IMR-90 (cell line): Measurements from ENCODE around the gene CD151. TPM values are rescaled to one million over a fixed set of nuclear protein-coding genes. Genes with fewer than 3 reads are reported as not detected.

ENCODE experiments used
- ATAC-seq: fragments of 200-7000 bp; cut with Tn5 transposase; 2 replicates; pipeline ENCODE4 v1.9.1; 2020; ENCODE audit warnings: low read depth, mild to moderate bottlenecking, moderate library complexity
- BruUV-seq: library from RNA; stranded (reverse); fragments of 400-500 nt; replicated peaks from 2 replicates; lab custom pipeline; 2021; lab: Mats Ljungman, UMichigan
- CTCF ChIA-PET: fragments of 300-600 bp; formaldehyde crosslinking; extraction: SDS; loops from one replicate; lab custom pipeline; 2021; ENCODE audit warnings: antibody characterized with exemption; lab: Yijun Ruan, JAX
- POLR2A ChIA-PET: fragments of 300-600 bp; sonication (Branson Sonifier 250); formaldehyde crosslinking; loops from one replicate; lab custom pipeline; 2022; ENCODE audit warnings: antibody characterized with exemption; ENCODE audit not compliant: unreplicated experiment; lab: Charles Lee
- DNase-seq: peaks from one replicate; pipeline ENCODE4 v3.0.0; 2013
- H2AFZ ChIP-seq: replicated peaks from 2 replicates; pipeline ENCODE3; 2013; ENCODE audit warnings: low read length, mild to moderate bottlenecking; ENCODE audit not compliant: poor library complexity
- H2AK5ac ChIP-seq: 2 replicates; pipeline ENCODE4 v1.6.1; 2013; ENCODE audit warnings: low read depth, low read length, inconsistent platforms
- H2AK9ac ChIP-seq: replicated peaks from 2 replicates; pipeline ENCODE3; 2013; ENCODE audit warnings: mild to moderate bottlenecking, low read depth, low read length, moderate library complexity; ENCODE audit not compliant: poor library complexity
- H2BK120ac ChIP-seq: 2 replicates; pipeline ENCODE4 v1.6.1; 2013; ENCODE audit warnings: low read depth, low read length, inconsistent platforms
- H2BK15ac ChIP-seq: 3 replicates; pipeline ENCODE4 v1.6.1; 2013; ENCODE audit warnings: low read depth, low read length, inconsistent platforms
- H2BK20ac ChIP-seq: 2 replicates; pipeline ENCODE4 v1.6.1; 2013; ENCODE audit warnings: low read depth, mild to moderate bottlenecking, inconsistent platforms, low read length, moderate library complexity
- H2BK5ac ChIP-seq: 2 replicates; pipeline ENCODE4 v1.6.1; 2013; ENCODE audit warnings: mild to moderate bottlenecking, low read depth, low read length, inconsistent platforms; ENCODE audit not compliant: poor library complexity, severe bottlenecking
- H3K14ac ChIP-seq: replicated peaks from 2 replicates; pipeline ENCODE4 v1.6.1; 2013; ENCODE audit warnings: low read depth, low read length, inconsistent platforms
- H3K18ac ChIP-seq: 2 replicates; pipeline ENCODE4 v1.6.1; 2013; ENCODE audit warnings: low read depth, low read length, control low read depth
- H3K23ac ChIP-seq: 2 replicates; pipeline ENCODE4 v1.6.1; 2013; ENCODE audit warnings: low read depth, low read length, inconsistent platforms
- H3K27ac ChIP-seq: 2 replicates; pipeline ENCODE4 v1.5.1; 2013; ENCODE audit warnings: mild to moderate bottlenecking, control low read depth, low read length; ENCODE audit not compliant: insufficient read depth
- H3K27me3 ChIP-seq: 2 replicates; pipeline ENCODE4 v1.6.1; 2013; ENCODE audit warnings: low read length; ENCODE audit not compliant: control insufficient read depth, insufficient read depth
- H3K36me3 ChIP-seq: 2 replicates; pipeline ENCODE4 v1.6.1; 2013; ENCODE audit warnings: low read length, mixed read lengths; ENCODE audit not compliant: control insufficient read depth, insufficient read depth
- H3K4ac ChIP-seq: 2 replicates; pipeline ENCODE4 v1.6.1; 2013; ENCODE audit warnings: low read depth, low read length, inconsistent platforms
- H3K4me1 ChIP-seq: 2 replicates; pipeline ENCODE4 v1.6.1; 2013; ENCODE audit warnings: low read length, mixed read lengths; ENCODE audit not compliant: control insufficient read depth, insufficient read depth
- H3K4me2 ChIP-seq: 2 replicates; pipeline ENCODE4 v1.6.1; 2013; ENCODE audit warnings: low read depth, mild to moderate bottlenecking, control low read depth, low read length, moderate library complexity
- H3K4me3 ChIP-seq: 2 replicates; pipeline ENCODE4 v1.5.1; 2013; ENCODE audit warnings: low read depth, mild to moderate bottlenecking, control low read depth, low read length, moderate library complexity; ENCODE audit not compliant: insufficient read depth
- H3K56ac ChIP-seq: 2 replicates; pipeline ENCODE4 v1.6.1; 2013; ENCODE audit warnings: low read length, inconsistent platforms; ENCODE audit not compliant: insufficient read depth; ENCODE audit errors: extremely low read depth
- H3K79me1 ChIP-seq, 2 experiments: 2 replicates each; pipeline ENCODE4 v1.6.1; 2013; ENCODE audit warnings: low read length in 2 of 2, inconsistent platforms in 1 of 2, low read depth in 1 of 2
- H3K9ac ChIP-seq: 2 replicates; pipeline ENCODE4 v1.6.1; 2013; ENCODE audit warnings: low read depth, low read length, control low read depth
- H3K9me1 ChIP-seq: 2 replicates; pipeline ENCODE4 v1.6.1; 2013; ENCODE audit warnings: low read length, inconsistent platforms; ENCODE audit not compliant: insufficient read depth
- H3K9me3 ChIP-seq: 2 replicates; pipeline ENCODE4 v1.6.1; 2013; ENCODE audit warnings: low read length; ENCODE audit not compliant: control insufficient read depth, insufficient read depth
- H4K20me1 ChIP-seq: 2 replicates; pipeline ENCODE4 v1.6.1; 2013; ENCODE audit warnings: low read length, inconsistent platforms; ENCODE audit not compliant: insufficient read depth
- H4K5ac ChIP-seq: 2 replicates; pipeline ENCODE4 v1.6.1; 2013; ENCODE audit warnings: mild to moderate bottlenecking, low read depth, low read length, control low read depth
- H4K8ac ChIP-seq, 2 experiments: 2 replicates each; pipeline ENCODE4 v1.6.1; 2013; ENCODE audit warnings: low read depth in 2 of 2, low read length in 2 of 2, control low read depth in 1 of 2, inconsistent platforms in 1 of 2
- H4K91ac ChIP-seq: 2 replicates; pipeline ENCODE4 v1.6.1; 2013; ENCODE audit warnings: low read depth, low read length, inconsistent platforms; ENCODE audit not compliant: insufficient read depth
- BHLHE40 ChIP-seq: fragments of 150-350 bp; IDR thresholded peaks from 2 replicates; pipeline ENCODE4 v1.6.1; 2016; ENCODE audit warnings: mild to moderate bottlenecking, low read depth, low read length
- CEBPB ChIP-seq: IDR thresholded peaks from 2 replicates; pipeline ENCODE4 v1.6.1; 2012; ENCODE audit warnings: low read depth, low read length, improper control_type of control experiment
- CHD1 ChIP-seq: IDR thresholded peaks from 2 replicates; pipeline ENCODE4 v1.6.1; 2012; ENCODE audit warnings: low read depth, low read length, improper control_type of control experiment
- CTCF ChIP-seq: conservative IDR thresholded peaks from 2 replicates; pipeline ENCODE4 v1.5.1; 2012; ENCODE audit warnings: mild to moderate bottlenecking, low read depth, low read length, improper control_type of control experiment
- ELK1 ChIP-seq: fragments of 150-350 bp; IDR thresholded peaks from 2 replicates; pipeline ENCODE4 v1.6.1; 2016; ENCODE audit warnings: low read depth, mild to moderate bottlenecking, low read length, moderate library complexity, borderline replicate concordance
- FOS ChIP-seq: fragments of 150-350 bp; IDR thresholded peaks from 2 replicates; pipeline ENCODE4 v1.6.1; 2016; ENCODE audit warnings: low read depth, low read length
- MAZ ChIP-seq: IDR thresholded peaks from 2 replicates; pipeline ENCODE4 v1.6.1; 2012; ENCODE audit warnings: low read depth, mild to moderate bottlenecking, low read length, improper control_type of control experiment, moderate library complexity, borderline replicate concordance
- MXI1 ChIP-seq: IDR thresholded peaks from 2 replicates; pipeline ENCODE4 v1.6.1; 2012; ENCODE audit warnings: low read depth, mild to moderate bottlenecking, low read length, moderate library complexity, borderline replicate concordance
- NFE2L2 ChIP-seq: fragments of 150-350 bp; IDR thresholded peaks from 2 replicates; pipeline ENCODE4 v1.6.1; 2016; ENCODE audit warnings: low read depth, mild to moderate bottlenecking, low read length
- POLR2A ChIP-seq: IDR thresholded peaks from 2 replicates; pipeline ENCODE4 v1.6.1; 2012; ENCODE audit warnings: mild to moderate bottlenecking, low read depth, low read length
- RAD21 ChIP-seq: IDR thresholded peaks from 2 replicates; pipeline ENCODE4 v1.6.1; 2012; ENCODE audit warnings: low read length, improper control_type of control experiment
- RCOR1 ChIP-seq: IDR thresholded peaks from 2 replicates; pipeline ENCODE4 v1.6.1; 2012; ENCODE audit warnings: mild to moderate bottlenecking, low read length, improper control_type of control experiment; ENCODE audit not compliant: insufficient replicate concordance
- RFX5 ChIP-seq: IDR thresholded peaks from 2 replicates; pipeline ENCODE4 v1.8.0; 2012; ENCODE audit warnings: low read depth, mild to moderate bottlenecking, low read length, moderate library complexity
- SMC3 ChIP-seq: fragments of 150-350 bp; IDR thresholded peaks from 2 replicates; pipeline ENCODE4 v1.6.1; 2016; ENCODE audit warnings: low read depth, mild to moderate bottlenecking, antibody characterized with exemption, low read length, moderate library complexity
- USF2 ChIP-seq: fragments of 150-350 bp; IDR thresholded peaks from 2 replicates; pipeline ENCODE4 v1.6.1; 2017; ENCODE audit warnings: mild to moderate bottlenecking, antibody characterized with exemption, low read length, low read depth
- WGBS, 2 experiments: methylation state at CpG; one replicate each; pipeline versions ENCODE4 v1.1.5 to v1.1.7; 2013; ENCODE audit warnings: missing lambda C conversion rate in 2 of 2; ENCODE audit not compliant: insufficient read length in 1 of 2; ENCODE audit errors: extremely low coverage in 2 of 2; 5-methylcytosine and 5-hydroxymethylcytosine counted together
- dilution Hi-C: fragments of 300-500 bp; cut with HindIII; formaldehyde crosslinking; loops from one replicate; pipeline ENCODE4 v1.14.3; 2018; ENCODE audit warnings: low sequenced_read_pairs; ENCODE audit not compliant: unreplicated experiment
- in situ Hi-C: fragments of 300-500 bp; cut with MboI; formaldehyde crosslinking; loops from 3 replicates; pipeline ENCODE4 v1.14.3; 2019; ENCODE audit warnings: low sequenced_read_pairs, inconsistent platforms, mixed read lengths
- intact Hi-C: fragments of 100-400 bp; cut with micrococcal nuclease; formaldehyde crosslinking; loops from 2 replicates; pipeline ENCODE4 v1.10.0; 2022
- polyA plus RNA-seq, 3 experiments: library from polyadenylated mRNA; depleted of rRNA; stranded (reverse); fragments of >200 nt; gene quantifications; 2 replicates each; pipeline ENCODE4 v1.2.3, GENCODE V29; 2012; ENCODE audit warnings: low replicate concordance in 1 of 3
- total RNA-seq: library from RNA; depleted of rRNA; stranded (reverse); fragments of >200 nt; gene quantifications from 2 replicates; pipeline ENCODE4 v1.2.3, GENCODE V29; 2012

The CD151 gene
- total and polyA plus RNA-seq, 2 of the 4 experiments (the other 2 are of a cell fraction): 1,150 to 1,267 TPM

- Histone ChIP-seq H3K14ac (no peak overlapping the region), H3K9me1 (peaks cover 10% of the 10 kb centered on the region; the same call in 1 of the 2 replicates), H3K4me3 (no peak overlapping the region), H2BK20ac (no peak overlapping the region), H3K4me1 (peaks cover 37% of the 10 kb centered on the region), H4K8ac (no peak overlapping the region), H3K9me3 (no peaks in the 10 kb centered on the region), H3K27me3 (peaks cover 6% of the 10 kb centered on the region; the same call in 1 of the 2 replicates), H3K23ac (no peak overlapping the region), H2AK9ac (peak overlapping the region; percentile 61), H3K18ac (no peak overlapping the region), H2BK120ac (no peak overlapping the region), H3K27ac (no peak overlapping the region), H4K5ac (no peak overlapping the region), H2BK15ac (no peak overlapping the region), H3K9ac (no peak overlapping the region), H2AK5ac (no peak overlapping the region), H3K4me2 (no peak overlapping the region), H3K79me1 (peaks cover 5 to 29% of the 10 kb centered on the region in 2 experiments), H3K36me3 (peaks cover 2% of the 10 kb centered on the region; the same call in 1 of the 2 replicates), H3K4ac (no peak overlapping the region), H2AFZ (peak overlapping the region; percentile 70), H4K91ac (no peak overlapping the region), H4K20me1 (peaks cover 40% of the 10 kb centered on the region), H2BK5ac (no peak overlapping the region), H3K56ac (no peak overlapping the region)
- POLR2A ChIA-PET: no interaction called here
- CTCF ChIA-PET: no interaction called here
- intact Hi-C loops (no loop called here), dilution Hi-C loops (no loop called here), in situ Hi-C loops (no loop called here)
- ATAC-seq (no peak), DNase-seq (no peak)
- no TSS peak for BruUV-seq
- 22% methylated on average over 27 of the region's 78 CpGs; no CpG with 5 or more reads in 1 of the 2 experiments for WGBS, 2 experiments
- no peak for TF ChIP-seq RCOR1
- no peak for TF ChIP-seq CTCF
- no peak for TF ChIP-seq MXI1
- no peak for TF ChIP-seq CEBPB
- TF ChIP-seq USF2: no peak
- no peak for TF ChIP-seq ELK1
- no peak for TF ChIP-seq RFX5
- no peak for TF ChIP-seq NFE2L2
- no peak for TF ChIP-seq MAZ
- TF ChIP-seq CHD1: no peak
- no peak for TF ChIP-seq SMC3
- TF ChIP-seq FOS: no peak
- TF ChIP-seq BHLHE40: no peak
- TF ChIP-seq RAD21: no peak
- no peak for TF ChIP-seq POLR2A
These were observed 2.2 kb upstream of the CD151 start for GRCh38 chr11:830295-831117.
